ENCODE results near the gene CAPN13.

The CAPN13 gene

DNA sequence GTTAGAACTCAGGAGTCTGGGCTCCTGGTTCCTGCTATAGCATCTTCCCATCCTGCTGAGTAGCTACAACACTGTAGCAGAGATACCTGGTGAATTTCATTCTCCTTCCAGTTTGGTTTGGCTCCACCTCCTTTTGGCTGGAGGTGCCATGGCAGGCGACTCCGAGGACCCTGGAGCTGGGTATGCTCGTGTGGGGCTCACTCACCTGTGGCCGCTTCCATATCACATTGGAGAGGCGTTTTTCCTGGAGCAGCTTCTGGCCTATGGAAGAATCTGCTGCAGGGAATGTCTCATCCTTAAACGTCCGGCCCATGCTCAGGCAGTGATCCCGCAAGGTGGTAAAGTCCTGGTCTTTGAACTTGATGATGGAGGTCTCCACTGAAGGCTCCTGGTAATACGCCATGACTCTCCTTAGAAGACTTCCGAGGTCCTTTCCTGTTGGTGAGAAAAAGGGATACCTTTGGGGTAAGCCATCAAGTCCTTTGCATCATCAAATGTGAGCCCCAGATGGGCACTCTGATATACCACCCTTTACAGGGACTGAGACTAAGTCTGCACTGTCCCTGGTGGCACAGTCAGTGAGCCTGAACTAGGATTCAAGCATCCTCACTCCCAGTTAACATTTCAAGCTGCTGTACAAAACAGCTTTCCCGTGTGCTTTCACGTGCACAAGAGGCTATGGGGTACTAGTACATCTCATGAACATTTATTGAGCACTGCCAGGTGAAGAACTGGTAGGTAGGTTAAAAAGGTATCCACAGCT, 20.1 kb downstream of the CAPN13 start:
- no peak for DNase-seq (ENCODE audit: low read depth)

DNA sequence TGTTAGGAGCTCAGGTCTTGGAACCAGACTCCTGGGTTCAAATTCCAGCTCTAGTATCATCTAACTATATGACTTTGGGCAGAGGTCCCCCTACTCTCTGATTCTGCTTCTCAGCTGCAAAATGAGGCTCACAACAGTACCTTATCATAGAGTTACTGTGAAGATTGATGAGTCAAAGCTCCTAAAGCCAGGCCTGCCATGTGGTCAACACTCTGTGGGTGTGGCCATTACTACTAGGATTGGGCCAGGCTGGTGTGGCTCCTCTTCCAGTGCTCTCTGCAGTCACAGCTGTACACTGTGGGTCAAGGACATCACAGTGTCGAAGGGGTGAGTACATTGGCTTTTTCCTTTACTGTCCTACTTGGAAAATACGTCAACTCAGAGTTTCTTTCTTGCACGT, 22.6 kb downstream of the CAPN13 start:
- no peak for DNase-seq (ENCODE audit: low read depth)

DNA sequence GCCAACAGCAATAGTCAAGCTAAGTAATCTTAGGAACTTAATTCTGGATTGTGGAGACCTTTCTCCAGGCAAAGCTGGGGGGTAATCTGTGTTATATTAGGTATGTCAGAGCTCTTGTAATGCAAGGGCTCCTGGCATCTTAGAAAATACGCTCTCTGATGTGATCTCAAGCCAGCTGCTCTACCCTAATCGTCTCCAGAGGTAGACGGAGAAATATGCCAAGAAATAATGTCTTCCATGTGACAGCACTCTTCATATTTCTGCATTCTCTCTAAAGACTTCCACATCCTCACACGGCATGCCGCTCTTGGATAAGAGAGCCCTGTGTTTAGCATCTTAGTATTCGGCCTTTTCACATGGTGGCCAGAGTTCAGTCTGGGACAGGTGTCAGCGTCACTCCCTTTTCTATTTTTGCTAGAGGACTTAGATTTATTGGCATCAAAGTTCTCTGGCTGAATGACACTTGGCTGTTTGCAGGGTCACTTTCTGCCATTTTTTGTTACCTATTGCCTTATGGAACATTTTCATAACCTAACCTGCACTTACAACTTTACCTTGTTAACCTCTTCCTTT, 25.2 kb downstream of the CAPN13 start:
- DNase-seq (ENCODE audit: low read depth), result no peak

DNA sequence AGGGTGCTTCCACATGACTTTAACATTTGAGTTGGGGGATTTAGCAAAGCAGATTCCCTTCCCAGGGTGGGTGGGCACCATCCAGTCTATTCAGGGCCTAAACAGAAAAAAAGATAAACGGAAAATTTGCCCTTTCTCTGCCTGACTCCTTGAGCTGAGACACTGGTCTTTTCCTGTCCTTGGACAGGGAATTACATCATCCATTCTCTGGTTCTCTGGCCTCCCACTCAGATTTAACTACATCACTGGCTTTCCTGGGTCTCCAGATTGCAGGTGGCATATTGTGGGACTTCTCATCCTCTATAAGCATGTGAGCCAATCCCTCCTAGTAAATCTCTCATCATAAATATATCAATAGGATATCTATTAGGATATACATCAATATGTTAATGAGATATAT, 25.8 kb downstream of the CAPN13 start:
- no peak for DNase-seq (ENCODE audit: low read depth)

DNA sequence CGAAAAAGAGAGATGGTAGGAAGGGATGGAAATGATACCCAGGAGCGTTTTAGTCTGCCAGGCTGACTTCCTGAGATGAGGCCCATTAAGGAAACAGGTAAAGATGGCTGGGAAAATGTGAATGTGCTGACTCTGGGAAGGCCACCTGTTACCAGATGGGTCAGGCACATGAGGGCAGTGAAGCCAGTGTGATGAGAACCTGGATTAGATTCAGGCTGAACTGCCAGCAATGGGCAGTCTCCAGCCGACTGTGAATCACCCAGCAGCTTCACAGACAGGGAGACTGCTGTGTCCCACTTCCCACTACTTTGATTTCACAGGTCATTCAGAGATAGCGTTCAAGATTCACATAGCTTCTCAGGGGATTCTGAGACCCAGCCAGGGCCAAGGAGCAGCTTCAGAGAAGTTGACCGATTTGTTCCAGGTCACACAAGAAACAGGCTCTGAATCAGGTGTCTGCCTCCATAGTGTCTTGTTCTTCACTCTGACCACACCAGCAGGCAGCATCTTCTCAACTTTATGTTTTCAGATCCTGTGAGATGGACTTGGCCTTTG, 26.4 kb downstream of the CAPN13 start:
- DNase-seq (ENCODE audit: low read depth), result no peak

DNA sequence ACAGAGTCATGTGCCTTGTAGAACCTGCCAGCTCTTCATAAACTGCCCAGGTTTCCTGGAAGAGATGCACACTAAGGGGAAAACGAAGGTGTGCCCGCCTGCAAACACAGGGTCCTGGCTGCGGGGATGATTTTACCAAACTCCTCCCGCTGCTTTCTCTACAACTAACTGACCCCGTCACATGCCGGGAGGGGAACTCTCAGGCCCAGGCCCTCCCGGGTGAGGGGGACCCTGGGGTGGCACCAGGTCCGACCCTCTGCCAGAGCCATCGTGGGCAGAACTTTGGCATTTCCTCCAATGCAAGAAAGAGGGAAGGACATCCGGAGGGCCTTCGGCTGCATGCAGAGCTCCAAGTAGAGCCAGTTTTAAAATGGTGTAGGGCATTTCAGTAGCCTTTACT, 28.6 kb downstream of the CAPN13 start:
- DNase-seq (ENCODE audit: low read depth), result no peak

DNA sequence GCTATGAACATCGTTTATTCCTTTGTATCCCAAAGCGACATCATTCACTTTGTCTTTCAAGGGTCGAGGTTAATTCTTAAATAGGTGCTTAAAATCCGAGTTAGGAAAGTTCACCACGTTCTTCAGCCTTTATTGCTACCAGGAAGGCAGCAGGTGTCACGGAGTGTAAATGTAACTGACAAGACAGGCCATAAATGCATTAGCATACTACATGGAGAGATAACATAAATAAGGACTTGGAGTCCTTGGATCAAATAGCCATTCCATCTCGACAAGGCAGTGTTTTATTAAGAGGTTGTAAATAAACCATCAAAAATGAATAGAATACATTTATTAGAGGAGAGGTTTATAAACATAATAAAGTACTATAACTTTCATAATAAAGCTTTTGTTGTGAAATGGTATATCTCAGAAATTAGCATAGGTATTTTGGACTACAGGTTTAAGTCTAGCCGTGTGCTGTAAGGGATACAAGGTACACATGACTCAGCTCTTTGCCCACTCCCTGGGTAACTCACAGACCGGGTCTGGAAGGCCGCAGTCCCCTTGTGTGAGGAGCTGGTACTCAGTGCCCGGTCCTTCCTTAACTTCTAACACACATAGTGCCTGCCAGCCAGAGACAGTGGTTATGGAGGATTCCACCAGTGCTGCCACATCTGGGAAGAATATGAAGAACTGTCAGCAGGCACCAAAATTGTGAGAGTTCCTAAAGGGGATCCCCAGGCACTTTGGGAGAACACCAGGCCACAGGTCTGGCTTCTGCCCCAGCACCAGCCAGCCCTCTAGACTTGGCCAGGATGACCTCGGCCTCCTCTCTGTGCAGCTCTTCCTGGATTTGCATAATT, 29.4 kb downstream of the CAPN13 start:
- DNase-seq (ENCODE audit: low read depth), result no peak

DNA sequence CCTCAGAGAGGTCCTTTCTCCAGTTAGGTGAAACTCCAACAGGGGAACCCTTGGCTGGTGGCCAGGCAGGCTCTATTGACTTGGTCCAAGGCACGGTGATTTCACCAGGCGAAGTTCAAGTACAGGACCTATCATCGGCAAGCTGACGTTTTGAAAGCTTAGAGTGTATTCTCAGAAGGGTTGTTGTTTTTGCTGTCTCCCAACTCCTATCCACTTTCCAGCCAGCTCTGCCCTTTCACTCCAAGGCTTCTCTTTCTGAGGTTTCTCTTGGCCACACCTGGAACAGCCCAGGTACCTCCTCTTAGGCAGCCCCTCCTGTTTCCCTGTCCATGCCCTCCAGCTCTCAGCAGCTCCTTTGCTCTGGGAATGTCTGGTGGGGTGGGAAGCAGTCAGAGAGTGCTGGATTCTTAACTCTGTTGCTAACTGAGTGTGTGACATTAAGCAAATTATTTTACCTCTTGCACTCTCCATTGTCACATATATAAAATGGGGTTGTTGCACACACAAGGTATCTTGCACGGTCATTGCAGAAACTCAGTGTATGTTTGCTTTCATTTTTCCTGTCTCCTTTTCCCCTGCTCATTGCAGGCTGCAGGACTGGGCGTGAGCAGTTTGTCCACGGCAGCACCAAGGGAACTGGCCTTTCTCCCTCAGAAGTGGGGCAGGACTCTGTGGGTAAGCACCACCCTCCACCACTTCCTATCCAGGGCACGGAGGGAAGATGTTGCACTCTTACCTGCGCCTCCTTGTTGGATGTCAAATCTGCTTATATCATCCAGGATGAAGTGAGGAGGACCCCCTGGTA, 30.2 kb downstream of the CAPN13 start:
- no peak for DNase-seq (ENCODE audit: low read depth)

DNA sequence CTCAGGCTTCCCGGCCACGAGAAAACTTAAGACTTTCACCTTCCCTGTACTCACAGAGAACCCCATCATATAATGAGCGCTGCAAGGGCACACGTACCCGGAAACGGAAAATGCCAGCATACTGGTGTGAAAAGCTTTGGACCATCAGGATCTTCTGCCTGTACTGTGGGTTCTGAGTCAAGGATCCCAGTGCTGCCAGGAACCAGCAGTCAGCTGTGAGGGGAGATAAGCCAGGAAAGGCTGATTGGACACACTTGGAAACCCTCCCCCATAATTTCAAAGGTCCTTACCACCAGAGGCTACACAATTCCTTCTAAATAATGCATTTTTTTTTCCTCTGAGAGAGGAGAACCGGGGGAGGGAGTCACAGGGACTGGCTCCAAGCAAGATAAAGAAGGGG, 31.4 kb downstream of the CAPN13 start:
- DNase-seq (ENCODE audit: low read depth), result no peak

DNA sequence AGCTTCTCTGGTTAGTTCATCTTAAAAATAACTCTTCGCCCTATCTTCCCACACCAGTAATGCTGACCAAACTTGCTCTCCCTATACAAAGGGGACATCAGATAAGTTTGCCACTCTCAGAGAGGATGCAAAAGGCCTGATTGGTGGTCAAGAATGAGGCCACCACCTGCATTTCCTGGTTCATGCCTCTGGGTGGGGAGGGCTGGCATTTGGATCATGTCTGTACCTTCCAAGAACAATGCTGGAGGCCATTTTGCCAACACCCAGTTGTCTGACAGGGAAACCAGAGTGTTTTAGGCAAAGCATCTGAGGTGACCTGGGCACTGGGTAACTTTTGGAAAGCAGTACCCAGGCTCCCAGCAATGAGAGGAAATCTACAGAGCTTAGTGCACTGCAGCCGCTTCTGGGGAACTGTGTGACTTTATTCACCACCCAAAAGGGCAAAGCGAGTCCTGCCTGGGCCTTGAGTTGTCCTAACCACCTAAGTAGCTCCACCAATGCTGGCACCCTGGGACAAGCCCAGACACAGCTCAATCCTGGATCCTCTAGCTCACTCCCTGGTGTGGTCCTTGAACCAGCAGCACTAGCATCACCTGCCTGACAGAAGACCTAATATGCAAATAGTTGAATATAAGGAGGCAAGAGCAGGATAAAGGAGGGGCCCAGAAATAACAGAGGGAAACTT, 35.1 kb downstream of the CAPN13 start:
- no peak for DNase-seq (ENCODE audit: low read depth)

DNA sequence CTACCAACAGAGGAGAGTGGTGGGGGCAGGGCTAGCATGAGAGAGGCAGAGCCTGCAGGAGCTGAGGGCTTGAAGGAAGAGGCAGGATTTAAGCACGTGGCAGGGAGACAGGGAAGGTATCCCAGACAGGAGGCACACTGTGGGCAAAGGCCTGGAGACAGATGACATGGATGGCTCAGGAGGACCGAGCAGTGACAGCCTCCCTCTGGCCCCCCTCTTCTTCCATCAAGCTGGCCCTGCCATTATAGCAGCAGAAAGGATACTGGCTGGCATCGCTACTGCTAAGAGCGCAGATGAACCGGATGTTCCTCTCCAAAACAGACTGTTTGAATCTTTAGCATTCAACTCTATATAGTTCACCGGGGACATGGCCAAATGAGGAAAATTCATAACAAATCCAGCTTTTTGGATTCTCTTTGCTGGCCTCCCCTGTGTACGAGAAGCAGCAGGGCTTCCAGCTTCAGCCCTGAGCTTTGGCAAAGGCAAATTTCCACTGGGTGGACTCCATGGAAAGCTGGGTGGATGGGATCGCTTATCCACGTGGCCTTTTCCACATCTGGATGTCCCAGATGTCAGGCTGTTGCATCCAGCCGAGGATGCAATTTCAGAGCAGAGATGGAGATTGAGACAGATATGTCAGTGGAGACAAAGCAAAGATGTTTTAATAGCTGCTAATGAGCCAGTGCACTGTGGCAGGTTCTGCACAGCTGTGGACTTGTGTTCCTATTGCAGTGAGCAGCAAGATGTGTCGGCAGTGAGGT, 36.2 kb downstream of the CAPN13 start:
- no peak for DNase-seq (ENCODE audit: low read depth)

DNA sequence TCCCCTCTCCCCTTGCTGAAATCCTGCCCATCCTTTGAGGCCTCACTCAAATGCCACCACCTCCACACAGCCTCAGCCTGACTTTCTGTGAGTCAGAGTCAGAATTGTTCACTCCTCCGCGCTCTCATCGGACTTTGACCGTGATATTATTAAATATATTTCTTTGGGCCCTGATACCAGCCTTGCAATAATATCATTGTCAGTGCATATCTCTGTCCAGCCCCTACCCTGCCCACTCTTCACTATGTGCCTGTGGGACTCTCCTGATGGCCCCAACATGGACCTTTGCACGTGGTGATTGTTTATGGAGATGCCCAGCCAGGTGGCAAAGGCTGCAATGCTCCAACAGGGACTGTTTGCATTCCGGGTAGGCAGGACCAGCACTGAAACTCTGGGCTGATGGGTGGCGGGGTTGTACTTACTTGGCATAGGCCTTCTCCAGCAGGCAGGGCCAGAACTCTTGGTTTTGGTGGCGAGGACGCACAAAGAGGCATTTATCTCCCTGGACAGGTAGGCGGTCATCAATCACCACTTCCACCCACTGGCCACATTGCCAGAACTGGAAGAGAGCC, 37.3 kb downstream of the CAPN13 start:
- no peak for DNase-seq (ENCODE audit: low read depth)

DNA sequence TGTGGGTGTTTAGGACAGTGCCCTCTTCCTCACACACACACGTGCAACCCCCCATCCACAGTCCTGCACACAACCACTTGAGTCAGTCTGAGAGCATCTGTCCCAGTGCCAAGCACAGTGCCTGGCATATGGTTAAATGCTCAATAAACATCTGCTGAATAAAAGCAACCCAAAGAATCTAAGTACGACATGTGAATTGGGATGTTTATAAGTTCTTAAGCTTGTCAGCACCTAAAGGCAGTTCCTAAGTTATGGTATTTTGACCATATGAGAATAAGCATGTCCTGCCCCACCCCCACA, 37.8 kb downstream of the CAPN13 start:
- DNase-seq (ENCODE audit: low read depth), result no peak

DNA sequence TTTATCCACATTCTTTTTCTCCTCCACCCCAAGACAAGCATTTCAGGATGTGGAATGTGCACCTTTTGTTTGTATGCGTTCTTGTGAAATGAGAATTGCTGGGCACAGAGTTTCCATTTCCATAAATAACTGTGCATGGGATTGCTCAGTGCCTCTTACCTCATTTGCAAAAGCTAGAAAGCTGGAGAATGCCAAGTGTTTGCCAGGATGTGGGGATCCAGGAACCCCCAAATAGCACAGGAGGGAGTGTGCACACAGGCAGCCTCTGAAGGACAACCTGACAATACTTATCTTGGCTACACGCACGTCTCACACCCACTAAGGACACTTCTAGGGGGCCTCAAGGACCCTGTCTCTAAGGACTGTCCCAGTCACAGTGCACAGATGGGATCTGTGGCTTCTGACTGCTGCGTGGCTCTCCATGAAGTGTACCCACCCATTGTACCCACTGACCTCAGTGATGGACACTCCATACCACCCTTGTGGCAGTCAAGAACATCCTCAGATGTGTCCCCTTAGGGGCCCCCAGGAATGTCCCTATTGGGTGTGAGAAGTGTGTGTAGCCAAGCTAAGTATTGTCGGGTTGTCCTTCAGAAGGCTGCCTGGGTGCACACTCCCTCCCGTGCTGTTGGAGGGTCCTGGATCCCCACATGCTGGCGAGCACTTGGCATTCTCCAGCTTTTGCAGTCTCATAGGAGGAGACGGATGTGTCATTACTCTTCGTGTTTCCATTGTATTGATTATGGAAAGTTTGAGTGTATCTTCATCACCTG, 38.4 kb downstream of the CAPN13 start:
- no peak for DNase-seq (ENCODE audit: low read depth)

DNA sequence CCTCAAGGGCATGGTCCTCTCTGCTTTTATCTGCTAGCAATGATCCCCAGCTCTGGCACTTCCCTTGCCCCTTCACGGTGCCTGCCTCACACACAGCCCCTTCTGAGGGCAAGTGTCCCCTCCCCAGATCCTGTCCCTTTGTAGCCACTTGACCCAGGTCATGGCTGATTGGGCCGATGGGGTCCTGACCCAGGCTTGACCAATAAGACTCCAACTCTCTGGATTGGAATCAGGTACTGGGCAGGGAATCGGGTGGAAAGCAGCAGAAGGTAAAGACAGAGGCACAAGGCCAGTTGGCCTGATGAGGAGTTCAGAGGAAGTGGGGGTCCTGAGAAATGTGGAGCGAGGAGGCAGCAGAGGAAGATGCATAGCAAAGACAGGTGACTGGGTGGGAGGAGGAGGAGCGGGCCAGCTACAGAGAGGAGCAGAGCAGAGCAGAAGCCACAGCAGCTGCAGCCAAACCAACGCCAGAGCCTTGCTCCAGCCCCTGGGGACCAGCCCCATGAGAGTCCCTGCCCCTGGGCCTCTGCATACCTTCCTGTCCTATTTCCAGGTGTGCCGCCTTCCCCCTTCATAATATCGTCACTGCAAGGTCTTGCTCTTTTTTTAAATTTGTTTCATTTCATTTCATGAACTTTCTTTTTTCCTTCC, 39.1 kb downstream of the CAPN13 start:
- DNase-seq (ENCODE audit: low read depth), result no peak

DNA sequence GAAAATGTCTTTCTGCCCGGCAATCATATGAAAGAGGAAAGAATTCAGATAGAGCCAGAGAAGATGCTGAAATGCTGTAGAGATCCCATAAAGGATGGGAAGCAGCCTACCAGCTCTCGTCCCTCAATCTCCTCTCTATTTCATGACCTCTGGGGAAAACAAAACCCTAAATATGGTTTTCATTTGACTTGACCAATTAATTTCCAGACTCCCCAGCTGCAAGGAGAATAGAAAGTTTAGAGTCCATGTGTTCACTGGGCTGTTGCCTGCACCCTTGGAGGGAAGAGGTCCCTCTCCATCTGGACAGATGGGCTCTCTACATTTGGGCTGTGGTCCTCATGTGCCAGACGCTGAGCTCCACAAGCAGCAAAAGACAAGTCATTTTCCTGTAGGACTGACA, 40.6 kb downstream of the CAPN13 start:
- DNase-seq (ENCODE audit: low read depth), result no peak

DNA sequence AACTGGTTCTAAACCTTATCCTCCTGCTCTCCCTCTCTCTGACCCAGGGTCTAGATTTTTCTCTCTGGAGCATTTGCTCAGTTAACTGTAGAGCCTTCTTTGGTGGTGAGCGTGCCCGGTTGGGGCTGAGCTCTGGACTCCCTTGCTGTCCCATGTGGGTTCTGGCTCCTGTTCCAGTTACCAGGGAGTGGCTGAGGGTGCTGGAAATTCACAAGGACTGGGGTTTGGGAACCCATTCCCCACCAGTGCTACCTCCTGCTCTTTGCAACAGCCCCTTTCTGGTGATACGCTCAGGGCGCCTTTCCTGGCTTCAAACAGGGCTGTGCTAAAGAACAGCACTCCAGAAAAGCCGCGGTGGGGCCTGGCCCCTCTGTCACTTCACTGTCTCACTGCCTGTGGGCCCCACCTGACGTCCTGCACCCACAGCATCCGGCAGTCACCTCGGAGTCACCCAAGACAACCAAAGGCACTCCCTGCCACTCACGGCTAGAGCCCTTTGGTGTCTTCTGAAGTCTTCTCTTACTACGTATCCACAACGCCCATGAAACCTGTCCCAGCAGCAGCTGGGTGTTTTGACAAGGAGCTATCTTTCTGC, 41.3 kb downstream of the CAPN13 start:
- DNase-seq (ENCODE audit: low read depth), result no peak

DNA sequence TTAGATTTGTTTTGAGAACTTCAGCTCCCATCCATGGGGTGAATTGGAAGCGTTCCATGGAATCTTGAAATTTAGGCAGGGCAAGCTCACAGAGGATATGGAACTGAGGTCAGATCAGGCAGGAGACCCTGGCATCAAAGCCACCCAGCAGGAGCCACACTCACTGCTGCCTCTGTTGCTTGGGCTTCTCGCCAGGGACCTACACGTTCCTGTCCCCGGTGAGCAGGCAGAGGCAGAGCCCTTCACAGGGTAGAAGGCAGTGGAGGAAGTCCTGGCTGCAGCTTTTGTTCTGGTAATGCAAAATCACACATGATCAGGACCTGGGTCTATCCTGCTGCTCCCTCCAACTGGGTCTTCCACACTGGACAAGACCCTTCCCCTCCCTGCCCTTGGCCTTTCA, 42.1 kb downstream of the CAPN13 start:
- no peak for DNase-seq (ENCODE audit: low read depth)
